Measurements from ENCODE around the gene INPP5A. TPM values are rescaled to one million over a fixed set of nuclear protein-coding genes. Genes with fewer than 3 reads are reported as not detected.
A peak's percentile ranks its signal among the peaks of the same experiment; 100 is the strongest.

The INPP5A gene
- total RNA-seq, 2 donors from 2014 or later = 20.7 to 26.7 TPM

- H3K9ac ChIP-seq (ENCODE audit: extremely low read depth, low read length, poor library complexity, severe bottlenecking) = no peak overlapping the region
- H3K9me3 Mint-ChIP-seq = no peaks in the 10 kb centered on the region
- H3K4me3 Mint-ChIP-seq = no peak overlapping the region
- no peaks in the 10 kb centered on the region for H3K27me3 Mint-ChIP-seq (ENCODE audit: insufficient read depth)
- no peak for TF ChIP-seq CTCF (conservative IDR thresholded peaks at IDR 0.05)
- no peaks in the 10 kb centered on the region for H3K4me1 Mint-ChIP-seq
- WGBS, 2 experiments (ENCODE audit: insufficient coverage in 1 of 2, insufficient read length in 1 of 2) = 92% methylated on average over 2 to 9 of the region's 11 CpGs
- H3K9me3 ChIP-seq (ENCODE audit: control insufficient read depth, low read length) = no peaks in the 10 kb centered on the region
- no peaks in the 10 kb centered on the region for H3K27me3 ChIP-seq (ENCODE audit: control insufficient read depth, insufficient read depth, low read length, poor library complexity, severe bottlenecking)
- no peak overlapping the region for H3K4me3 ChIP-seq (ENCODE audit: low read length)
- no peaks in the 10 kb centered on the region for H3K4me1 ChIP-seq (ENCODE audit: control insufficient read depth, insufficient read depth, low read length)
- no peaks in the 10 kb centered on the region for H3K36me3 ChIP-seq (ENCODE audit: control insufficient read depth, insufficient read depth, low read length)
- H3K36me3 Mint-ChIP-seq (ENCODE audit: low read depth) = no peaks in the 10 kb centered on the region
- DNase-seq = no peak
- H3K27ac ChIP-seq (ENCODE audit: low read depth, low read length) = no peak overlapping the region
- H3K27ac Mint-ChIP-seq = no peak overlapping the region
These were observed 27.1 kb downstream of the INPP5A start for GRCh38 chr10:132564690-132565089.

- DNase-seq = no peak
- Mint-ChIP-seq H3K27me3 (ENCODE audit: insufficient read depth) (no peaks in the 10 kb centered on the region), H3K27ac (no peak overlapping the region), H3K4me3 (no peak overlapping the region), H3K36me3 (ENCODE audit: low read depth) (no peaks in the 10 kb centered on the region), H3K9me3 (no peaks in the 10 kb centered on the region), H3K4me1 (no peaks in the 10 kb centered on the region)
- no peak overlapping the region for H3K9ac ChIP-seq (ENCODE audit: extremely low read depth, low read length, poor library complexity, severe bottlenecking)
- no peak for TF ChIP-seq CTCF (conservative IDR thresholded peaks at IDR 0.05)
- 97 to 98% methylated on average over 8 to 12 of the region's 12 CpGs for WGBS, 2 experiments (ENCODE audit: insufficient coverage in 1 of 2, insufficient read length in 1 of 2)
- no peaks in the 10 kb centered on the region for H3K9me3 ChIP-seq (ENCODE audit: control insufficient read depth, low read length)
- H3K36me3 ChIP-seq (ENCODE audit: control insufficient read depth, insufficient read depth, low read length) = no peaks in the 10 kb centered on the region
- no peak overlapping the region for H3K4me3 ChIP-seq (ENCODE audit: low read length)
- H3K4me1 ChIP-seq (ENCODE audit: control insufficient read depth, insufficient read depth, low read length) = peaks cover under 1% of the 10 kb centered on the region
- no peak overlapping the region for H3K27ac ChIP-seq (ENCODE audit: low read depth, low read length)
- no peaks in the 10 kb centered on the region for H3K27me3 ChIP-seq (ENCODE audit: control insufficient read depth, insufficient read depth, low read length, poor library complexity, severe bottlenecking)
These were observed 28.1 kb downstream of the INPP5A start for GRCh38 chr10:132565516-132566209.

- DNase-seq = peak; percentile 53
- no peaks in the 10 kb centered on the region for H3K36me3 Mint-ChIP-seq (ENCODE audit: low read depth)
These were observed 29.3 kb downstream of the INPP5A start for GRCh38 chr10:132566892-132567291.

More at GRCh38 chr10:132566892-132567291, 29.3 kb downstream of the INPP5A start:
- Histone ChIP-seq H3K4me1 (ENCODE audit: control insufficient read depth, insufficient read depth, low read length) (peaks cover 10% of the 10 kb centered on the region), H3K36me3 (ENCODE audit: control insufficient read depth, insufficient read depth, low read length) (no peaks in the 10 kb centered on the region), H3K27ac (ENCODE audit: low read depth, low read length) (no peak overlapping the region), H3K9ac (ENCODE audit: extremely low read depth, low read length, poor library complexity, severe bottlenecking) (no peak overlapping the region), H3K4me3 (ENCODE audit: low read length) (no peak overlapping the region), H3K9me3 (ENCODE audit: control insufficient read depth, low read length) (no peaks in the 10 kb centered on the region), H3K27me3 (ENCODE audit: control insufficient read depth, insufficient read depth, low read length, poor library complexity, severe bottlenecking) (no peaks in the 10 kb centered on the region)
- H3K4me3 Mint-ChIP-seq = no peak overlapping the region
- no peaks in the 10 kb centered on the region for H3K4me1 Mint-ChIP-seq
- WGBS, 2 experiments (ENCODE audit: insufficient coverage in 1 of 2, insufficient read length in 1 of 2) = 56 to 87% methylated on average over 3 to 6 of the region's 6 CpGs
- no peak overlapping the region for H3K27ac Mint-ChIP-seq
- TF ChIP-seq CTCF (conservative IDR thresholded peaks at IDR 0.05) = no peak
- H3K27me3 Mint-ChIP-seq (ENCODE audit: insufficient read depth) = no peaks in the 10 kb centered on the region
- H3K9me3 Mint-ChIP-seq = no peaks in the 10 kb centered on the region
